Measurements from ENCODE around the gene SLC2A11. TPM values are rescaled to one million over a fixed set of nuclear protein-coding genes. Genes with fewer than 3 reads are reported as not detected.

Gene SLC2A11
- total and polyA plus RNA-seq, 4 donors: 3.4 to 9.0 (median 4.3) TPM

GRCh38 chr22:23835484-23836144, 22.1 kb upstream of the SLC2A11 start:
- Histone ChIP-seq H3K27ac (ENCODE audit: low read depth in 1 of 2, low read length in 2 of 2) (no peak overlapping the region), H3K4me1 (ENCODE audit: control insufficient read depth in 4 of 4, insufficient read depth in 4 of 4, low read length in 3 of 4) (peaks cover 3 to 10% (median 10%) of the 10 kb centered on the region in 4 donors), H3K36me3 (ENCODE audit: control insufficient read depth in 4 of 4, insufficient read depth in 3 of 4, low read depth in 1 of 4, low read length in 3 of 4) (peaks cover 2 to 35% (median 6%) of the 10 kb centered on the region in 4 donors), H3K27me3 (ENCODE audit: control insufficient read depth in 4 of 4, insufficient read depth in 4 of 4, low read length in 3 of 4) (no peaks in the 10 kb centered on the region), H3K9me3 (ENCODE audit: control insufficient read depth in 4 of 4, low read length in 3 of 4) (no peaks in the 10 kb centered on the region), H3K4me3 (ENCODE audit: low read depth in 1 of 3, low read length in 3 of 3) (no peak overlapping the region), H3K9ac (ENCODE audit: low read depth in 1 of 2, low read length in 2 of 2) (no peak overlapping the region)
- no peak for DNase-seq (ENCODE audit: low spot score)
- WGBS: 75% methylated on average over 11 of the region's 11 CpGs
- TF ChIP-seq YY1 (IDR thresholded peaks at IDR 0.05) (no peak), HNF4G (IDR thresholded peaks at IDR 0.05) (no peak), RXRA (IDR thresholded peaks at IDR 0.05) (no peak), ZBTB33 (IDR thresholded peaks at IDR 0.05) (no peak), TAF1 (conservative IDR thresholded peaks at IDR 0.05) (no peak)
- TF ChIP-seq, protein P1, sequence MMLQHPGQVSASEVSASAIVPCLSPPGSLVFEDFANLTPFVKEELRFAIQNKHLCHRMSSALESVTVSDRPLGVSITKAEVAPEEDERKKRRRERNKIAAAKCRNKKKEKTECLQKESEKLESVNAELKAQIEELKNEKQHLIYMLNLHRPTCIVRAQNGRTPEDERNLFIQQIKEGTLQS (IDR thresholded peaks at IDR 0.05): no peak

- 78% methylated on average over 5 of the region's 5 CpGs for whole genome bisulfite sequencing
- TF ChIP-seq HNF4A (conservative IDR thresholded peaks at IDR 0.05): no peak
- no peak for TF ChIP-seq SP1 (IDR thresholded peaks at IDR 0.05)
- no peak for TF ChIP-seq ZBTB33 (IDR thresholded peaks at IDR 0.05)
- TF ChIP-seq FOXA2 (IDR thresholded peaks at IDR 0.05): no peak
- no peak for TF ChIP-seq TAF1 (conservative IDR thresholded peaks at IDR 0.05)
- TF ChIP-seq, protein P1 (IDR thresholded peaks at IDR 0.05): no peak
- TF ChIP-seq, protein P2, sequence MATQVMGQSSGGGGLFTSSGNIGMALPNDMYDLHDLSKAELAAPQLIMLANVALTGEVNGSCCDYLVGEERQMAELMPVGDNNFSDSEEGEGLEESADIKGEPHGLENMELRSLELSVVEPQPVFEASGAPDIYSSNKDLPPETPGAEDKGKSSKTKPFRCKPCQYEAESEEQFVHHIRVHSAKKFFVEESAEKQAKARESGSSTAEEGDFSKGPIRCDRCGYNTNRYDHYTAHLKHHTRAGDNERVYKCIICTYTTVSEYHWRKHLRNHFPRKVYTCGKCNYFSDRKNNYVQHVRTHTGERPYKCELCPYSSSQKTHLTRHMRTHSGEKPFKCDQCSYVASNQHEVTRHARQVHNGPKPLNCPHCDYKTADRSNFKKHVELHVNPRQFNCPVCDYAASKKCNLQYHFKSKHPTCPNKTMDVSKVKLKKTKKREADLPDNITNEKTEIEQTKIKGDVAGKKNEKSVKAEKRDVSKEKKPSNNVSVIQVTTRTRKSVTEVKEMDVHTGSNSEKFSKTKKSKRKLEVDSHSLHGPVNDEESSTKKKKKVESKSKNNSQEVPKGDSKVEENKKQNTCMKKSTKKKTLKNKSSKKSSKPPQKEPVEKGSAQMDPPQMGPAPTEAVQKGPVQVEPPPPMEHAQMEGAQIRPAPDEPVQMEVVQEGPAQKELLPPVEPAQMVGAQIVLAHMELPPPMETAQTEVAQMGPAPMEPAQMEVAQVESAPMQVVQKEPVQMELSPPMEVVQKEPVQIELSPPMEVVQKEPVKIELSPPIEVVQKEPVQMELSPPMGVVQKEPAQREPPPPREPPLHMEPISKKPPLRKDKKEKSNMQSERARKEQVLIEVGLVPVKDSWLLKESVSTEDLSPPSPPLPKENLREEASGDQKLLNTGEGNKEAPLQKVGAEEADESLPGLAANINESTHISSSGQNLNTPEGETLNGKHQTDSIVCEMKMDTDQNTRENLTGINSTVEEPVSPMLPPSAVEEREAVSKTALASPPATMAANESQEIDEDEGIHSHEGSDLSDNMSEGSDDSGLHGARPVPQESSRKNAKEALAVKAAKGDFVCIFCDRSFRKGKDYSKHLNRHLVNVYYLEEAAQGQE (IDR thresholded peaks at IDR 0.05): no peak
- TF ChIP-seq EGR1 (IDR thresholded peaks at IDR 0.05; ENCODE audit: low read depth in 2 of 2): no peak
- TF ChIP-seq FOXA1 (IDR thresholded peaks at IDR 0.05): no peak
- TF ChIP-seq RAD21 (IDR thresholded peaks at IDR 0.05): no peak
- TF ChIP-seq GABPA (IDR thresholded peaks at IDR 0.05 in 1 of 2, conservative IDR thresholded peaks at IDR 0.05 in 1 of 2): no peak
- TF ChIP-seq NR2F2 (IDR thresholded peaks at IDR 0.05): no peak
- no peak for TF ChIP-seq YY1 (IDR thresholded peaks at IDR 0.05)
- TF ChIP-seq CTCF (IDR thresholded peaks at IDR 0.05; ENCODE audit: low read depth, low read length, missing input control): no peak
- TF ChIP-seq, protein P3, sequence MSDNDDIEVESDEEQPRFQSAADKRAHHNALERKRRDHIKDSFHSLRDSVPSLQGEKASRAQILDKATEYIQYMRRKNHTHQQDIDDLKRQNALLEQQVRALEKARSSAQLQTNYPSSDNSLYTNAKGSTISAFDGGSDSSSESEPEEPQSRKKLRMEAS (IDR thresholded peaks at IDR 0.05): no peak
- TF ChIP-seq RXRA (IDR thresholded peaks at IDR 0.05): no peak
- no peak for TF ChIP-seq JUND (IDR thresholded peaks at IDR 0.05)
- DNase-seq (ENCODE audit: low spot score): no peak
- H3K27ac ChIP-seq (ENCODE audit: low read depth in 1 of 2, low read length in 2 of 2): no peak overlapping the region
- H3K36me3 ChIP-seq (ENCODE audit: control insufficient read depth in 4 of 4, insufficient read depth in 3 of 4, low read depth in 1 of 4, low read length in 3 of 4): peaks cover 2 to 35% (median 6%) of the 10 kb centered on the region in 4 donors
- H3K9me3 ChIP-seq (ENCODE audit: control insufficient read depth in 4 of 4, low read length in 3 of 4): no peaks in the 10 kb centered on the region
- H3K27me3 ChIP-seq (ENCODE audit: control insufficient read depth in 4 of 4, insufficient read depth in 4 of 4, low read length in 3 of 4): no peaks in the 10 kb centered on the region
- H3K9ac ChIP-seq (ENCODE audit: low read depth in 1 of 2, low read length in 2 of 2): no peak overlapping the region
- H3K4me1 ChIP-seq (ENCODE audit: control insufficient read depth in 4 of 4, insufficient read depth in 4 of 4, low read length in 3 of 4): peaks cover 3 to 10% (median 10%) of the 10 kb centered on the region in 4 donors
- no peak overlapping the region for H3K4me3 ChIP-seq (ENCODE audit: low read depth in 1 of 3, low read length in 3 of 3)
These were observed 21.4 kb upstream of the SLC2A11 start for GRCh38 chr22:23836281-23836680.

Measured in liver (tissue), 9 donors.